GM23338 (cell line): ENCODE data around the gene MMP13. TPM values are rescaled to one million over a fixed set of nuclear protein-coding genes. Genes with fewer than 3 reads are reported as not detected.

Experiments
- ATAC-seq: fragments of 200-7000 bp; cut with Tn5 transposase; 3 replicates; pipeline ENCODE4 v1.9.1; 2020
- DNase-seq: peaks from one replicate; pipeline ENCODE4 v3.0.0-alpha.2; 2015; ENCODE audit warnings: low spot score
- H2AFZ ChIP-seq: fragments of 200-600 bp; sonication (generic); 2 replicates; pipeline ENCODE4 v1.8.0; 2016; ENCODE audit warnings: antibody characterized with exemption, mild to moderate bottlenecking, moderate library complexity
- H3F3A ChIP-seq: fragments of 200-600 bp; sonication (generic); replicated peaks from 2 replicates; pipeline ENCODE4 v1.8.0; 2017; ENCODE audit warnings: antibody characterized with exemption, mixed run types, low read depth
- H3K27ac ChIP-seq: fragments of 200-600 bp; sonication (generic); 2 replicates; pipeline ENCODE4 v1.6.1; 2016; ENCODE audit warnings: low read depth
- H3K27me3 ChIP-seq: fragments of 200-600 bp; sonication (generic); 2 replicates; pipeline ENCODE4 v1.8.0; 2016; ENCODE audit warnings: mild to moderate bottlenecking, mixed run types, moderate library complexity; ENCODE audit not compliant: insufficient read depth
- H3K36me3 ChIP-seq: fragments of 200-600 bp; sonication (generic); 2 replicates; pipeline ENCODE4 v1.8.0; 2016; ENCODE audit warnings: mild to moderate bottlenecking; ENCODE audit not compliant: insufficient read depth
- H3K4me1 ChIP-seq: fragments of 200-600 bp; sonication (generic); 2 replicates; pipeline ENCODE4 v1.8.0; 2016; ENCODE audit warnings: mild to moderate bottlenecking, moderate library complexity; ENCODE audit not compliant: insufficient read depth
- H3K4me2 ChIP-seq: fragments of 200-600 bp; sonication (generic); 2 replicates; pipeline ENCODE4 v1.7.1; 2017; ENCODE audit warnings: mixed run types
- H3K4me3 ChIP-seq: fragments of 200-600 bp; sonication (generic); 2 replicates; pipeline ENCODE4 v1.6.1; 2016; ENCODE audit warnings: mixed run types
- H3K79me2 ChIP-seq: fragments of 200-600 bp; sonication (generic); replicated peaks from 2 replicates; pipeline ENCODE4 v1.8.0; 2017; ENCODE audit warnings: mild to moderate bottlenecking; ENCODE audit not compliant: insufficient read depth
- H3K9me2 ChIP-seq: fragments of 200-600 bp; sonication (generic); 2 replicates; pipeline ENCODE4 v1.8.0; 2017; ENCODE audit not compliant: insufficient read depth
- H4K20me1 ChIP-seq: fragments of 200-600 bp; sonication (generic); replicated peaks from 2 replicates; pipeline ENCODE4 v1.8.0; 2017; ENCODE audit warnings: mild to moderate bottlenecking; ENCODE audit not compliant: insufficient read depth
- H3K27ac Mint-ChIP-seq: 2 replicates; pipeline ENCODE4 v1.8.0; 2020; ENCODE audit warnings: inconsistent platforms, mild to moderate bottlenecking, moderate library complexity, mixed read lengths
- H3K27me3 Mint-ChIP-seq: 3 replicates; pipeline ENCODE4 v1.8.0; 2022; ENCODE audit warnings: low read depth, mild to moderate bottlenecking, moderate library complexity, mixed read lengths, inconsistent platforms; ENCODE audit not compliant: insufficient read depth, poor library complexity
- H3K36me3 Mint-ChIP-seq: 3 replicates; pipeline ENCODE4 v1.8.0; 2021; ENCODE audit warnings: low read depth, mild to moderate bottlenecking, inconsistent platforms, moderate library complexity, mixed read lengths
- H3K4me1 Mint-ChIP-seq: 3 replicates; pipeline ENCODE4 v1.8.0; 2020; ENCODE audit warnings: mild to moderate bottlenecking, inconsistent platforms, mixed read lengths
- H3K4me3 Mint-ChIP-seq: 3 replicates; pipeline ENCODE4 v1.8.0; 2021; ENCODE audit warnings: moderate library complexity, mild to moderate bottlenecking, inconsistent platforms, mixed read lengths
- H3K9me3 Mint-ChIP-seq: 3 replicates; pipeline ENCODE4 v1.8.0; 2020; ENCODE audit warnings: moderate library complexity, mild to moderate bottlenecking, inconsistent platforms, mixed read lengths
- CREB1 ChIP-seq: fragments of 250-450 bp; sonication (Bioruptor Pico); IDR thresholded peaks from 2 replicates; pipeline ENCODE4 v1.5.0; 2020; ENCODE audit warnings: low read depth, mild to moderate bottlenecking, moderate library complexity
- EZH2 ChIP-seq: fragments of 200-600 bp; sonication (generic); IDR thresholded peaks from one replicate; pipeline ENCODE4 v1.8.0; 2017; ENCODE audit warnings: antibody characterized with exemption, mild to moderate bottlenecking, low read depth; ENCODE audit not compliant: unreplicated experiment
- EZH2phosphoT487 ChIP-seq: fragments of 200-600 bp; sonication (generic); IDR thresholded peaks from one replicate; pipeline ENCODE4 v1.8.1; 2018; ENCODE audit warnings: antibody characterized with exemption; ENCODE audit not compliant: unreplicated experiment
- JUNB ChIP-seq: IDR thresholded peaks from one replicate; pipeline ENCODE4 v1.6.1; 2016; ENCODE audit warnings: antibody characterized with exemption; ENCODE audit not compliant: unreplicated experiment
- NANOG ChIP-seq: IDR thresholded peaks from 2 replicates; pipeline ENCODE4 v1.6.1; 2016; ENCODE audit warnings: antibody characterized with exemption, borderline replicate concordance
- POLR2AphosphoS5 ChIP-seq: IDR thresholded peaks from 2 replicates; pipeline ENCODE4 v1.6.1; 2016; ENCODE audit warnings: antibody characterized with exemption, low read depth
- STAT1 ChIP-seq: IDR thresholded peaks from one replicate; pipeline ENCODE4 v1.6.1; 2016; ENCODE audit warnings: antibody characterized with exemption; ENCODE audit not compliant: unreplicated experiment
- ZNF114 ChIP-seq: fragments of 250-450 bp; sonication (Bioruptor Pico); IDR thresholded peaks from 2 replicates; pipeline ENCODE4 v1.5.0; 2020; ENCODE audit warnings: mild to moderate bottlenecking, moderate library complexity
- polyA plus RNA-seq: library from polyadenylated mRNA; unstranded; fragments of >200 nt; fragmentation: Nextera tagmentation; extraction: Ambion mirVana; gene quantifications from 2 replicates; pipeline ENCODE4 v1.2.1, GENCODE V29; 2016
- total RNA-seq: library from RNA; depleted of rRNA; stranded (reverse); fragments of >200 nt; shearing (Covaris generic); gene quantifications from 2 replicates; pipeline ENCODE4 v1.2.3, GENCODE V29; 2014
- TF ChIP-seq, protein P1 (sequence below), 2 experiments: fragments of 200-600 bp in 1 of 2; sonication (generic) in 1 of 2; conservative IDR thresholded peaks; 2 replicates each; pipeline versions ENCODE4 v1.5.1 to v1.6.1; 2016 to 2017; ENCODE audit warnings: antibody characterized with exemption in 2 of 2, low read depth in 2 of 2, mild to moderate bottlenecking in 2 of 2, moderate library complexity in 1 of 2
- TF ChIP-seq, protein P2 (sequence below): fragments of 250-450 bp; sonication (Bioruptor Pico); IDR thresholded peaks from 2 replicates; pipeline ENCODE4 v1.5.0; 2020; ENCODE audit warnings: mild to moderate bottlenecking, moderate library complexity
- TF ChIP-seq, protein P3 (sequence below): IDR thresholded peaks from one replicate; pipeline ENCODE4 v1.6.1; 2018; ENCODE audit warnings: antibody characterized with exemption; ENCODE audit not compliant: unreplicated experiment
- TF ChIP-seq, protein P4 (sequence below): IDR thresholded peaks from 2 replicates; pipeline ENCODE4 v1.6.1; 2016; ENCODE audit warnings: antibody characterized with exemption

Gene MMP13
- total and polyA plus RNA-seq, 2 experiments from 2014 or later = not detected

DNA sequence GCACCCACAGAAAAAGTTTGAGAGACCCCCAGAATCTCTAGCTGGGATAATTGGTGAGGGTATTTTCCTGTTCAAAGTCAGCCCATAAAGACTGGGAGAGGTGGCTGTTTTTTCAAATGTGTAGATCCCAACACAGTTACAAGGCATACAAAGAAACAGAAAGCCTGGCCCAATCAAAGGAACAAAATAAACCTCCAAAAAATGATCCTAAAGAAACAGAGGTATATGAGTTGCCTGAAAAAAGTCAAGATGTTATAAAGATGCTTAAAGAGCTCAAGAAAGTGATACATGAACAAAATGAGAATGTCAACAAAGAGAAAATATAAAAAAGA, 40.5 kb downstream of the MMP13 start:
- no peaks in the 10 kb centered on the region for H3K27me3 ChIP-seq
- H3K9me3 Mint-ChIP-seq = no peaks in the 10 kb centered on the region
- no peaks in the 10 kb centered on the region for H3K36me3 Mint-ChIP-seq
- H3K4me2 ChIP-seq = no peak overlapping the region
- ATAC-seq = no peak
- peaks cover 11% of the 10 kb centered on the region for H3K4me1 Mint-ChIP-seq
- no peaks in the 10 kb centered on the region for H3K9me2 ChIP-seq
- H3K4me3 Mint-ChIP-seq = no peak overlapping the region
- H3K79me2 ChIP-seq = no peaks in the 10 kb centered on the region
- no peak for DNase-seq
- H3K4me1 ChIP-seq = peaks cover 10% of the 10 kb centered on the region
- H2AFZ ChIP-seq = no peak overlapping the region
- H3K27ac Mint-ChIP-seq = no peak overlapping the region
- H3K27ac ChIP-seq = no peak overlapping the region
- H4K20me1 ChIP-seq = no peaks in the 10 kb centered on the region
- H3K36me3 ChIP-seq = no peaks in the 10 kb centered on the region
- H3K4me3 ChIP-seq = no peak overlapping the region
- TF ChIP-seq JUNB (no peak), STAT1 (no peak), EZH2 (no peak), EZH2phosphoT487 (no peak), CREB1 (CRISPR knock-in tag) (no peak), ZNF114 (no peak), POLR2AphosphoS5 (no peak), NANOG (no peak)
- TF ChIP-seq, protein P1, sequence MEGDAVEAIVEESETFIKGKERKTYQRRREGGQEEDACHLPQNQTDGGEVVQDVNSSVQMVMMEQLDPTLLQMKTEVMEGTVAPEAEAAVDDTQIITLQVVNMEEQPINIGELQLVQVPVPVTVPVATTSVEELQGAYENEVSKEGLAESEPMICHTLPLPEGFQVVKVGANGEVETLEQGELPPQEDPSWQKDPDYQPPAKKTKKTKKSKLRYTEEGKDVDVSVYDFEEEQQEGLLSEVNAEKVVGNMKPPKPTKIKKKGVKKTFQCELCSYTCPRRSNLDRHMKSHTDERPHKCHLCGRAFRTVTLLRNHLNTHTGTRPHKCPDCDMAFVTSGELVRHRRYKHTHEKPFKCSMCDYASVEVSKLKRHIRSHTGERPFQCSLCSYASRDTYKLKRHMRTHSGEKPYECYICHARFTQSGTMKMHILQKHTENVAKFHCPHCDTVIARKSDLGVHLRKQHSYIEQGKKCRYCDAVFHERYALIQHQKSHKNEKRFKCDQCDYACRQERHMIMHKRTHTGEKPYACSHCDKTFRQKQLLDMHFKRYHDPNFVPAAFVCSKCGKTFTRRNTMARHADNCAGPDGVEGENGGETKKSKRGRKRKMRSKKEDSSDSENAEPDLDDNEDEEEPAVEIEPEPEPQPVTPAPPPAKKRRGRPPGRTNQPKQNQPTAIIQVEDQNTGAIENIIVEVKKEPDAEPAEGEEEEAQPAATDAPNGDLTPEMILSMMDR (conservative IDR thresholded peaks at IDR 0.05; ENCODE audit: low read depth in 2 of 2) = no peak; a peak in 1 of 4 replicates
- TF ChIP-seq, protein P2, sequence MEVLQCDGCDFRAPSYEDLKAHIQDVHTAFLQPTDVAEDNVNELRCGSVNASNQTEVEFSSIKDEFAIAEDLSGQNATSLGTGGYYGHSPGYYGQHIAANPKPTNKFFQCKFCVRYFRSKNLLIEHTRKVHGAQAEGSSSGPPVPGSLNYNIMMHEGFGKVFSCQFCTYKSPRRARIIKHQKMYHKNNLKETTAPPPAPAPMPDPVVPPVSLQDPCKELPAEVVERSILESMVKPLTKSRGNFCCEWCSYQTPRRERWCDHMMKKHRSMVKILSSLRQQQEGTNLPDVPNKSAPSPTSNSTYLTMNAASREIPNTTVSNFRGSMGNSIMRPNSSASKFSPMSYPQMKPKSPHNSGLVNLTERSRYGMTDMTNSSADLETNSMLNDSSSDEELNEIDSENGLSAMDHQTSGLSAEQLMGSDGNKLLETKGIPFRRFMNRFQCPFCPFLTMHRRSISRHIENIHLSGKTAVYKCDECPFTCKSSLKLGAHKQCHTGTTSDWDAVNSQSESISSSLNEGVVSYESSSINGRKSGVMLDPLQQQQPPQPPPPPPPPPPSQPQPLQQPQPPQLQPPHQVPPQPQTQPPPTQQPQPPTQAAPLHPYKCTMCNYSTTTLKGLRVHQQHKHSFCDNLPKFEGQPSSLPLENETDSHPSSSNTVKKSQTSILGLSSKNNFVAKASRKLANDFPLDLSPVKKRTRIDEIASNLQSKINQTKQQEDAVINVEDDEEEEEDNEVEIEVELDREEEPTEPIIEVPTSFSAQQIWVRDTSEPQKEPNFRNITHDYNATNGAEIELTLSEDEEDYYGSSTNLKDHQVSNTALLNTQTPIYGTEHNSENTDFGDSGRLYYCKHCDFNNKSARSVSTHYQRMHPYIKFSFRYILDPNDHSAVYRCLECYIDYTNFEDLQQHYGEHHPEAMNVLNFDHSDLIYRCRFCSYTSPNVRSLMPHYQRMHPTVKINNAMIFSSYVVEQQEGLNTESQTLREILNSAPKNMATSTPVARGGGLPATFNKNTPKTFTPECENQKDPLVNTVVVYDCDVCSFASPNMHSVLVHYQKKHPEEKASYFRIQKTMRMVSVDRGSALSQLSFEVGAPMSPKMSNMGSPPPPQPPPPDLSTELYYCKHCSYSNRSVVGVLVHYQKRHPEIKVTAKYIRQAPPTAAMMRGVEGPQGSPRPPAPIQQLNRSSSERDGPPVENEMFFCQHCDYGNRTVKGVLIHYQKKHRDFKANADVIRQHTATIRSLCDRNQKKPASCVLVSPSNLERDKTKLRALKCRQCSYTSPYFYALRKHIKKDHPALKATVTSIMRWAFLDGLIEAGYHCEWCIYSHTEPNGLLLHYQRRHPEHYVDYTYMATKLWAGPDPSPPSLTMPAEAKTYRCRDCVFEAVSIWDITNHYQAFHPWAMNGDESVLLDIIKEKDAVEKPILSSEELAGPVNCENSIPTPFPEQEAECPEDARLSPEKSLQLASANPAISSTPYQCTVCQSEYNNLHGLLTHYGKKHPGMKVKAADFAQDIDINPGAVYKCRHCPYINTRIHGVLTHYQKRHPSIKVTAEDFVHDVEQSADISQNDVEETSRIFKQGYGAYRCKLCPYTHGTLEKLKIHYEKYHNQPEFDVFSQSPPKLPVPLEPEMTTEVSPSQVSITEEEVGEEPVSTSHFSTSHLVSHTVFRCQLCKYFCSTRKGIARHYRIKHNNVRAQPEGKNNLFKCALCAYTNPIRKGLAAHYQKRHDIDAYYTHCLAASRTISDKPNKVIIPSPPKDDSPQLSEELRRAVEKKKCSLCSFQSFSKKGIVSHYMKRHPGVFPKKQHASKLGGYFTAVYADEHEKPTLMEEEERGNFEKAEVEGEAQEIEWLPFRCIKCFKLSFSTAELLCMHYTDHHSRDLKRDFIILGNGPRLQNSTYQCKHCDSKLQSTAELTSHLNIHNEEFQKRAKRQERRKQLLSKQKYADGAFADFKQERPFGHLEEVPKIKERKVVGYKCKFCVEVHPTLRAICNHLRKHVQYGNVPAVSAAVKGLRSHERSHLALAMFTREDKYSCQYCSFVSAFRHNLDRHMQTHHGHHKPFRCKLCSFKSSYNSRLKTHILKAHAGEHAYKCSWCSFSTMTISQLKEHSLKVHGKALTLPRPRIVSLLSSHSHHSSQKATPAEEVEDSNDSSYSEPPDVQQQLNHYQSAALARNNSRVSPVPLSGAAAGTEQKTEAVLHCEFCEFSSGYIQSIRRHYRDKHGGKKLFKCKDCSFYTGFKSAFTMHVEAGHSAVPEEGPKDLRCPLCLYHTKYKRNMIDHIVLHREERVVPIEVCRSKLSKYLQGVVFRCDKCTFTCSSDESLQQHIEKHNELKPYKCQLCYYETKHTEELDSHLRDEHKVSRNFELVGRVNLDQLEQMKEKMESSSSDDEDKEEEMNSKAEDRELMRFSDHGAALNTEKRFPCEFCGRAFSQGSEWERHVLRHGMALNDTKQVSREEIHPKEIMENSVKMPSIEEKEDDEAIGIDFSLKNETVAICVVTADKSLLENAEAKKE (CRISPR knock-in tag) = no peak
- TF ChIP-seq, protein P3, sequence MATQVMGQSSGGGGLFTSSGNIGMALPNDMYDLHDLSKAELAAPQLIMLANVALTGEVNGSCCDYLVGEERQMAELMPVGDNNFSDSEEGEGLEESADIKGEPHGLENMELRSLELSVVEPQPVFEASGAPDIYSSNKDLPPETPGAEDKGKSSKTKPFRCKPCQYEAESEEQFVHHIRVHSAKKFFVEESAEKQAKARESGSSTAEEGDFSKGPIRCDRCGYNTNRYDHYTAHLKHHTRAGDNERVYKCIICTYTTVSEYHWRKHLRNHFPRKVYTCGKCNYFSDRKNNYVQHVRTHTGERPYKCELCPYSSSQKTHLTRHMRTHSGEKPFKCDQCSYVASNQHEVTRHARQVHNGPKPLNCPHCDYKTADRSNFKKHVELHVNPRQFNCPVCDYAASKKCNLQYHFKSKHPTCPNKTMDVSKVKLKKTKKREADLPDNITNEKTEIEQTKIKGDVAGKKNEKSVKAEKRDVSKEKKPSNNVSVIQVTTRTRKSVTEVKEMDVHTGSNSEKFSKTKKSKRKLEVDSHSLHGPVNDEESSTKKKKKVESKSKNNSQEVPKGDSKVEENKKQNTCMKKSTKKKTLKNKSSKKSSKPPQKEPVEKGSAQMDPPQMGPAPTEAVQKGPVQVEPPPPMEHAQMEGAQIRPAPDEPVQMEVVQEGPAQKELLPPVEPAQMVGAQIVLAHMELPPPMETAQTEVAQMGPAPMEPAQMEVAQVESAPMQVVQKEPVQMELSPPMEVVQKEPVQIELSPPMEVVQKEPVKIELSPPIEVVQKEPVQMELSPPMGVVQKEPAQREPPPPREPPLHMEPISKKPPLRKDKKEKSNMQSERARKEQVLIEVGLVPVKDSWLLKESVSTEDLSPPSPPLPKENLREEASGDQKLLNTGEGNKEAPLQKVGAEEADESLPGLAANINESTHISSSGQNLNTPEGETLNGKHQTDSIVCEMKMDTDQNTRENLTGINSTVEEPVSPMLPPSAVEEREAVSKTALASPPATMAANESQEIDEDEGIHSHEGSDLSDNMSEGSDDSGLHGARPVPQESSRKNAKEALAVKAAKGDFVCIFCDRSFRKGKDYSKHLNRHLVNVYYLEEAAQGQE = no peak
- TF ChIP-seq, protein P4, sequence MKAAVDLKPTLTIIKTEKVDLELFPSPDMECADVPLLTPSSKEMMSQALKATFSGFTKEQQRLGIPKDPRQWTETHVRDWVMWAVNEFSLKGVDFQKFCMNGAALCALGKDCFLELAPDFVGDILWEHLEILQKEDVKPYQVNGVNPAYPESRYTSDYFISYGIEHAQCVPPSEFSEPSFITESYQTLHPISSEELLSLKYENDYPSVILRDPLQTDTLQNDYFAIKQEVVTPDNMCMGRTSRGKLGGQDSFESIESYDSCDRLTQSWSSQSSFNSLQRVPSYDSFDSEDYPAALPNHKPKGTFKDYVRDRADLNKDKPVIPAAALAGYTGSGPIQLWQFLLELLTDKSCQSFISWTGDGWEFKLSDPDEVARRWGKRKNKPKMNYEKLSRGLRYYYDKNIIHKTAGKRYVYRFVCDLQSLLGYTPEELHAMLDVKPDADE = no peak
- no peaks in the 10 kb centered on the region for H3F3A ChIP-seq
- H3K27me3 Mint-ChIP-seq = peaks cover 2% of the 10 kb centered on the region
